GM12878 (cell line): Measurements from ENCODE around the gene SOX11. TPM values are rescaled to one million over a fixed set of nuclear protein-coding genes. Genes with fewer than 3 reads are reported as not detected.

Experiments
- ATAC-seq: fragments of 200-7000 bp; cut with Tn5 transposase; 3 replicates; pipeline ENCODE4 v1.9.1; 2020; ENCODE audit warnings: mild to moderate bottlenecking, moderate library complexity
- BruUV-seq: library from RNA; stranded (reverse); fragments of 400-500 nt; replicated peaks from 2 replicates; lab custom pipeline; 2021; lab: Mats Ljungman, UMichigan
- CTCF ChIA-PET: fragments of 300-600 bp; sonication (Branson Sonifier 250); formaldehyde crosslinking; extraction: SDS; loops from one replicate; lab custom pipeline; 2021; ENCODE audit warnings: inconsistent platforms; lab: Yijun Ruan, JAX
- POLR2A ChIA-PET: fragments of 350-600 bp; formaldehyde crosslinking; extraction: SDS; loops from one replicate; lab custom pipeline; 2021; ENCODE audit warnings: inconsistent platforms; lab: Charles Lee
- RAD21 ChIA-PET: fragments of 300-600 bp; sonication (Branson Sonifier 250); formaldehyde crosslinking; loops from one replicate; lab custom pipeline; 2023; ENCODE audit warnings: antibody characterized with exemption; ENCODE audit not compliant: unreplicated experiment; lab: Charles Lee
- SMC1A ChIA-PET: fragments of 300-600 bp; sonication (Branson Sonifier 250); formaldehyde crosslinking; loops from one replicate; lab custom pipeline; 2023; ENCODE audit not compliant: unreplicated experiment, uncharacterized antibody; lab: Charles Lee
- DNase-seq: peaks from one replicate; pipeline ENCODE4 v3.0.0-alpha.2; 2011; ENCODE audit warnings: low read depth, low spot score
- FAIRE-seq: peaks from 3 replicates; lab custom pipeline; 2011; peaks lifted over from hg19 to GRCh38; lab: Jason Lieb, UNC
- H2AFZ ChIP-seq: 2 replicates; pipeline ENCODE4 v1.6.0; 2011; ENCODE audit warnings: low read depth, low read length, control low read depth; ENCODE audit not compliant: control insufficient read depth
- H3K27ac ChIP-seq: 2 replicates; pipeline ENCODE4 v1.5.1; 2011; ENCODE audit warnings: control low read depth; ENCODE audit not compliant: control insufficient read depth, insufficient read depth
- H3K27me3 ChIP-seq, 2 experiments: replicated peaks in 1 of 2; 2 replicates each; pipeline versions ENCODE4 v1.6.0 to v1.6.1; 2011; ENCODE audit warnings: low read length in 1 of 2; ENCODE audit not compliant: control insufficient read depth in 2 of 2, insufficient read depth in 2 of 2
- H3K36me3 ChIP-seq, 2 experiments: 2 replicates each; pipeline ENCODE4 v1.5.1; 2011; ENCODE audit warnings: low read length in 1 of 2; ENCODE audit not compliant: control insufficient read depth in 2 of 2, insufficient read depth in 2 of 2
- H3K4me1 ChIP-seq: 2 replicates; pipeline ENCODE4 v1.6.1; 2011; ENCODE audit warnings: mild to moderate bottlenecking, low read length, moderate library complexity, mixed read lengths; ENCODE audit not compliant: control insufficient read depth, insufficient read depth
- H3K4me2 ChIP-seq: 2 replicates; pipeline ENCODE4 v1.6.0; 2011; ENCODE audit warnings: control low read depth; ENCODE audit not compliant: control insufficient read depth, insufficient read depth
- H3K4me3 ChIP-seq: fragments of 200-600 bp; sonication (generic); 2 replicates; pipeline ENCODE4 v1.5.1; 2016
- H3K79me2 ChIP-seq: 2 replicates; pipeline ENCODE4 v1.6.0; 2011; ENCODE audit warnings: low read length; ENCODE audit not compliant: control insufficient read depth, insufficient read depth
- H3K9ac ChIP-seq: 2 replicates; pipeline ENCODE4 v1.8.0; 2011; ENCODE audit warnings: low read length, control low read depth, mixed read lengths; ENCODE audit not compliant: control insufficient read depth, insufficient read depth
- H3K9me3 ChIP-seq: replicated peaks from 3 replicates; pipeline ENCODE4 v1.5.1; 2011; ENCODE audit warnings: mild to moderate bottlenecking, low read length; ENCODE audit not compliant: control insufficient read depth, insufficient read depth
- H4K20me1 ChIP-seq: 2 replicates; pipeline ENCODE4 v1.6.0; 2011; ENCODE audit not compliant: control insufficient read depth, insufficient read depth
- ASH2L ChIP-seq: fragments of 300-600, 200-600 bp; sonication (generic); IDR thresholded peaks from 2 replicates; pipeline ENCODE4 v1.6.1; 2017; ENCODE audit warnings: low read depth, mild to moderate bottlenecking, borderline replicate concordance
- BCL11A ChIP-seq: IDR thresholded peaks from 2 replicates; pipeline ENCODE4 v1.6.1; 2011; ENCODE audit warnings: low read depth, low read length
- CBFB ChIP-seq: IDR thresholded peaks from 2 replicates; pipeline ENCODE4 v1.6.1; 2016; ENCODE audit warnings: antibody characterized with exemption, low read depth
- CUX1 ChIP-seq: IDR thresholded peaks from 2 replicates; pipeline ENCODE4 v1.6.1; 2012; ENCODE audit warnings: improper control_type of control experiment, low read depth, low read length; ENCODE audit not compliant: insufficient replicate concordance
- E2F8 ChIP-seq: fragments of 450-650 bp; IDR thresholded peaks from 2 replicates; pipeline ENCODE4 v1.6.1; 2018; ENCODE audit warnings: mild to moderate bottlenecking, low read depth, moderate library complexity; ENCODE audit not compliant: partially characterized antibody
- E4F1 ChIP-seq: fragments of 450-650 bp; IDR thresholded peaks from 2 replicates; pipeline ENCODE4 v1.6.1; 2018; ENCODE audit warnings: borderline replicate concordance, mild to moderate bottlenecking; ENCODE audit not compliant: partially characterized antibody
- ELK1 ChIP-seq: IDR thresholded peaks from 2 replicates; pipeline ENCODE4 v1.6.1; 2012; ENCODE audit warnings: low read depth, low read length, improper control_type of control experiment
- EZH2 ChIP-seq: IDR thresholded peaks from 2 replicates; pipeline ENCODE4 v1.6.1; 2012; ENCODE audit warnings: low read depth, mild to moderate bottlenecking, control low read depth, inconsistent platforms, low read length, borderline replicate concordance; ENCODE audit not compliant: control insufficient read depth
- IKZF2 ChIP-seq, 2 experiments: fragments of 450-650 bp; IDR thresholded peaks; 2 replicates each; pipeline ENCODE4 v1.6.1; 2017; ENCODE audit warnings: mild to moderate bottlenecking in 2 of 2, moderate library complexity in 2 of 2
- POU2F2 ChIP-seq: IDR thresholded peaks from 3 replicates; pipeline ENCODE4 v1.6.1; 2011; ENCODE audit warnings: low read depth, mild to moderate bottlenecking, low read length, borderline replicate concordance
- TCF12 ChIP-seq: IDR thresholded peaks from 2 replicates; pipeline ENCODE4 v1.6.1; 2011; ENCODE audit warnings: low read depth, mild to moderate bottlenecking, low read length
- WGBS: methylation state at CpG from one replicate; pipeline ENCODE4 v1.1.6; 2016; ENCODE audit warnings: low lambda C conversion rate; ENCODE audit not compliant: insufficient replicate concordance, insufficient coverage; ENCODE audit errors: missing lambda C conversion rate; 5-methylcytosine and 5-hydroxymethylcytosine counted together
- in situ Hi-C: fragments of 300-500 bp; cut with MboI; formaldehyde crosslinking; loops from 9 replicates; pipeline ENCODE4 v1.14.3; 2018; ENCODE audit warnings: mixed read lengths
- intact Hi-C: fragments of 100-400 bp; cut with micrococcal nuclease; formaldehyde crosslinking; loops from one replicate; pipeline ENCODE4 v1.14.2; 2022; ENCODE audit not compliant: unreplicated experiment
- polyA plus RNA-seq, 11 experiments: library from polyadenylated mRNA; depleted of rRNA in 4 of 11; unstranded in 6 of 11; stranded (reverse) in 5 of 11; fragments of >200 nt; fragmentation: Nextera tagmentation in 4 of 11; fragmentation: Illumina TruSeq in 1 of 11; extraction: Ambion mirVana in 4 of 11; extraction: Trizol in 1 of 11; gene quantifications; 1 replicate in 1 of 11; 2 replicates in 10 of 11; pipeline versions ENCODE4 v1.2.1 to v1.2.3, GENCODE V29; 2011 to 2016; ENCODE audit warnings: inconsistent platforms in 2 of 11, missing spikeins in 2 of 11, low read depth in 1 of 11
- total RNA-seq, 4 experiments: library from RNA; depleted of rRNA in 3 of 4; stranded (reverse); fragments of >200 nt in 3 of 4; fragmentation: Illumina TruSeq in 1 of 4; extraction: Trizol in 1 of 4; gene quantifications; 2 replicates each; pipeline versions ENCODE4 v1.2.1 to v1.2.3, GENCODE V29; 2013 to 2021

The SOX11 gene
- total and polyA plus RNA-seq, 10 of the 15 experiments (the other 5 are each of a cell fraction or from before 2014, with no cell fraction given) = 0.03 to 0.04 (median 0.03) TPM; not detected in 7

GRCh38 chr2:5740053-5740452 lies 47.9 kb downstream of the SOX11 start (continued):
- TF ChIP-seq ASH2L = no peak
- TF ChIP-seq, all 136 proteins: peak for 0

GRCh38 chr2:5740817-5741216 lies 48.6 kb downstream of the SOX11 start:
- no peaks in the 10 kb centered on the region for H3K4me1 ChIP-seq
- no peak overlapping the region for H3K9ac ChIP-seq
- H3K4me2 ChIP-seq = no peak overlapping the region
- no peak overlapping the region for H3K4me3 ChIP-seq
- no peaks in the 10 kb centered on the region for H3K79me2 ChIP-seq
- SMC1A ChIA-PET = no interaction called here
- in situ Hi-C loops (no loop called here), intact Hi-C loops (no loop called here)
- FAIRE-seq = no peak
- no peak overlapping the region for H2AFZ ChIP-seq
- 0% methylated on average over 6 of the region's 6 CpGs for WGBS
- BruUV-seq = no TSS peak
- POLR2A ChIA-PET = no interaction called here
- no peak for DNase-seq
- CTCF ChIA-PET = no interaction called here
- ATAC-seq = no peak
- no peaks in the 10 kb centered on the region for H3K9me3 ChIP-seq
- RAD21 ChIA-PET = no interaction called here
- no peaks in the 10 kb centered on the region for H3K36me3 ChIP-seq
- no peaks in the 10 kb centered on the region for H3K27me3 ChIP-seq
- no peak overlapping the region for H3K27ac ChIP-seq
- H4K20me1 ChIP-seq = no peaks in the 10 kb centered on the region
- TF ChIP-seq TCF12 (no peak), BCL11A (no peak), E2F8 (no peak), ELK1 (no peak), E4F1 (no peak), POU2F2 (no peak), CUX1 (no peak), IKZF2 (IDR thresholded peaks at IDR 0.05) (no peak), CBFB (no peak), EZH2 (no peak)
